ENCODE measurements around the gene TMEM234.

DNA sequence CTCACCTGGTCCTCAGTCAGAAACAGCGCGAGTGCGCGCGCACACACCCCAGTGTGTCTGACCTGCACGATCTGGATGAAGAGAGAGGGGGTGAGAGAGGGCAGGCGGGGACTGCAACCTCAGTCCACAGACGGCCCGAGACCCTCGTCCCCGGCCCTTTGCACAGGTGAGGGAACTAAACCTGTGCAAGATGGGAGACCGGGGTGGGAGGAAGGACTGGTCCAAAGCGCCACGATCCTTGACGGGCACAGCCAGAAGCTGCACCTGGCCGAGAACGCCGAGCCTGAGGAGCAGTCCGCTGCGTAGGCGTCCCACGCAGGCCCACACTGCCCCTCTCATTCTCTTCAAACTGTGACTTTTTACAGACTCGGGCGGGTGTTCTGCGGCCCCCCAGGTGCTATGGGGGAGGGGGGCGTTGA lies 17.2 kb downstream of the TMEM234 start:
- TF ChIP-seq, protein P1, sequence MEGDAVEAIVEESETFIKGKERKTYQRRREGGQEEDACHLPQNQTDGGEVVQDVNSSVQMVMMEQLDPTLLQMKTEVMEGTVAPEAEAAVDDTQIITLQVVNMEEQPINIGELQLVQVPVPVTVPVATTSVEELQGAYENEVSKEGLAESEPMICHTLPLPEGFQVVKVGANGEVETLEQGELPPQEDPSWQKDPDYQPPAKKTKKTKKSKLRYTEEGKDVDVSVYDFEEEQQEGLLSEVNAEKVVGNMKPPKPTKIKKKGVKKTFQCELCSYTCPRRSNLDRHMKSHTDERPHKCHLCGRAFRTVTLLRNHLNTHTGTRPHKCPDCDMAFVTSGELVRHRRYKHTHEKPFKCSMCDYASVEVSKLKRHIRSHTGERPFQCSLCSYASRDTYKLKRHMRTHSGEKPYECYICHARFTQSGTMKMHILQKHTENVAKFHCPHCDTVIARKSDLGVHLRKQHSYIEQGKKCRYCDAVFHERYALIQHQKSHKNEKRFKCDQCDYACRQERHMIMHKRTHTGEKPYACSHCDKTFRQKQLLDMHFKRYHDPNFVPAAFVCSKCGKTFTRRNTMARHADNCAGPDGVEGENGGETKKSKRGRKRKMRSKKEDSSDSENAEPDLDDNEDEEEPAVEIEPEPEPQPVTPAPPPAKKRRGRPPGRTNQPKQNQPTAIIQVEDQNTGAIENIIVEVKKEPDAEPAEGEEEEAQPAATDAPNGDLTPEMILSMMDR (conservative IDR thresholded peaks at IDR 0.05 in 1 of 2, IDR thresholded peaks at IDR 0.05 in 1 of 2; ENCODE audit: extremely low read depth in 1 of 2, insufficient read depth in 1 of 2, low read depth in 1 of 2, low read length in 2 of 2) = no peak
- no peak for TF ChIP-seq EZH2 (IDR thresholded peaks at IDR 0.05; ENCODE audit: borderline replicate concordance, low read length)

Measured in mammary epithelial cell (primary cell).